Right lobe of liver (tissue), 4 donors: ENCODE measurements around the gene STK38L.

Experiments
- POLR2A ChIP-seq: fragments of 450-650 bp; IDR thresholded peaks from one replicate; pipeline ENCODE4 v1.6.1; 2017; ENCODE audit warnings: antibody characterized with exemption, mild to moderate bottlenecking
- TF ChIP-seq, protein P1 (sequence below), 4 donors: fragments of 200-600 bp in 3 of 4; fragments of 450-650 bp in 1 of 4; IDR thresholded peaks; one replicate each; pipeline versions ENCODE4 v1.5.1 to v1.8.0; 2016 to 2022; ENCODE audit warnings: antibody characterized with exemption in 4 of 4, mild to moderate bottlenecking in 2 of 4
- donor health status: DM: no; HTN: no; CAD: no.
- donor health status: DM: no; HTN: no; CAD: no.
- donor health status: DM: no; HTN: yes; CAD: no.

DNA sequence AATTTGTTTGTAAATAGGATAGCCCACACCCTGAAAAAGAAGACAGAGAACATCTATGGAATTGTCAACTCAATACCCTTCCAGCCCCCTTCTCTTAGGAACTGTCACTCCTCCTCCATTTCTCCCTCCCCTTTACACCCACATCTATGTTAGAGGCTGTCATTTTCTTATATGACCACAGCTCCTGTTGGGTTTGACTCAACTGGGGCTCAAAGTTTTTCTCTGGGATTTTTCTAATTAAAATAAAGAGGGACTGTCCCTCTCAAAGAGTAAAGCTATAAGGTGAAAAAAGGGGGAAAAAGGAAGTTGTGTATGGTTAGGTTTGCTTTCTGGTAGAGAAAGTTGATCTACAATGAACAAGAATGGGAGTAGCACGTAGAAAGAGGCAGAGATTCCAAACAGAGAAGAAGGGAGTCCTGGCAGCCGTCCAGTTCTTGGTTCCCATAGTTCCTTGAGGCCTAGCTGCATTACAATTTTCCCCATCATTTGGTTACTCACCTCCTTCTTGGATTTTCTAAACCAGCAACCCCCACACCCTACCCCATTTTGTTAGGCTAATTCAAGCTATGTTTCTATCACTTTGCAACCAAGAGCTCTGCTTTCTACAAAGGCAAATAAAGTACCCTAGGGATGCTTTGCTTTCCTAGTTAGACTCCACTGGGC lies 44.3 kb upstream of the STK38L start:
- TF ChIP-seq POLR2A: no peak
- TF ChIP-seq, protein P1, sequence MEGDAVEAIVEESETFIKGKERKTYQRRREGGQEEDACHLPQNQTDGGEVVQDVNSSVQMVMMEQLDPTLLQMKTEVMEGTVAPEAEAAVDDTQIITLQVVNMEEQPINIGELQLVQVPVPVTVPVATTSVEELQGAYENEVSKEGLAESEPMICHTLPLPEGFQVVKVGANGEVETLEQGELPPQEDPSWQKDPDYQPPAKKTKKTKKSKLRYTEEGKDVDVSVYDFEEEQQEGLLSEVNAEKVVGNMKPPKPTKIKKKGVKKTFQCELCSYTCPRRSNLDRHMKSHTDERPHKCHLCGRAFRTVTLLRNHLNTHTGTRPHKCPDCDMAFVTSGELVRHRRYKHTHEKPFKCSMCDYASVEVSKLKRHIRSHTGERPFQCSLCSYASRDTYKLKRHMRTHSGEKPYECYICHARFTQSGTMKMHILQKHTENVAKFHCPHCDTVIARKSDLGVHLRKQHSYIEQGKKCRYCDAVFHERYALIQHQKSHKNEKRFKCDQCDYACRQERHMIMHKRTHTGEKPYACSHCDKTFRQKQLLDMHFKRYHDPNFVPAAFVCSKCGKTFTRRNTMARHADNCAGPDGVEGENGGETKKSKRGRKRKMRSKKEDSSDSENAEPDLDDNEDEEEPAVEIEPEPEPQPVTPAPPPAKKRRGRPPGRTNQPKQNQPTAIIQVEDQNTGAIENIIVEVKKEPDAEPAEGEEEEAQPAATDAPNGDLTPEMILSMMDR (IDR thresholded peaks at IDR 0.05): no peak
